C4-2B (cell line): ENCODE measurements around the gene GALM.
A peak's percentile ranks its signal among the peaks of the same experiment; 100 is the strongest.

ENCODE experiments used
- H3K27ac ChIP-seq: fragments of 450-650 bp; 2 replicates; pipeline ENCODE4 v1.5.1; 2017
- ZFX ChIP-seq: fragments of 450-650 bp; IDR thresholded peaks from 2 replicates; pipeline ENCODE4 v1.6.1; 2017
- TF ChIP-seq, protein P1 (sequence below): fragments of 450-650 bp; conservative IDR thresholded peaks from 2 replicates; pipeline ENCODE4 v1.5.1; 2017; ENCODE audit warnings: mild to moderate bottlenecking

The GALM gene

DNA sequence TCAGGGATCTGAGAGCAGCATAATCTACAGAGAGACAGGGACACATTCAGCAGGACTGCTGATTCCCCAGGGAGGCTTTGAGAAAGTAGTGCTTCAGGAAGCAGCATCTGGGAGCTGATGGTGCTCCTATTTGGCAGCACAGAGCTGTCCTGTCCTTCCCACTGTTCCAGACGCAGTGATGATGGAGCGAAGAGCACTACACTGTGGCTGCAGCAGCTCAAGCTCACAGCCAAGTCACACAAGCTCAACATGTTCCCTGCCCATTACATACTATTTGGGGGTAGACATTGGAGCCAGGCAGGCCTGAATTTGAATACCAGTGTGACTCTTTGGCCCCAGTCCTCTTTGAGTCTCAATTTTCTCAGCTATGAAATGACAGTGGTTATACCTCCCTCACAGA lies 15.2 kb upstream of the GALM start:
- no peak overlapping the region for H3K27ac ChIP-seq

DNA sequence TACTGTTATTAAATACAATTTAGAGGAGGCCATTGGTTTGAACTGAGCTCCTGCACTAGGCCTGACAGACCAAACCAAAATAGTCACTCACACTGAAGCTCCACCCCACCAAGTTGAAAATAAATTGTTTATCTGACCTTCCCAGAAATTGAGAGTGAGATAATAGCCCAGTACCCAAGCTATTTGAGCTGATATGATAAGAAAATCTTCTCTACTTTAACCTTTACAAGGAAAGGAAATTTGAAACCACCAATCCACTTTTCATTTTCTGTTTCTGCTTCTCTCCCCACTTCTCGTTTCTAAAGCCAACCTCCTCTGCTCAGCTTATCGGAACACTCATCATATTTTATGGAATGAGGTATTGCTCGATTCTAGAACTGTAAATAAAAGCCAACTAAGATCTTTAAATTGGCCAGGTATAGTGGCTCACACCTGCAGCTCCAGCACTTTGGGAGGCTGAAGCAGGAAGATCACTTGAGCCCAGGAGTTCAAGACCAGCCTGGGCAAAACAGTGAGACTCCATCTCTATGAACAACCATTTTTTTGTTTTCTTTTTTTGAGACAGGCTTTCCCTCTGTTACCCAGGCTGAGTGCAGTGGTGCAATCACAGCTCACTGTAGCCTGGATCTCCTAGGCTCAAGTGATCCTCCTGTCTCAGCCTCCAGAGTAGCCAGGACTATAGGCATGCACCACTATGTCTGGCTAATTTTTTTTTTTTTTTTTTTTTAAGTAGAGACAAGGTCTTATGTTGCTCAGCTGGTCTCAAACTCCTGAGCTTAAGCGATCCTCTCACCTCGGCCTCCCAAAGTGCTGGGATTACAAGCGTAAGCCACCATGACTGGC lies 13.3 kb upstream of the GALM start:
- H3K27ac ChIP-seq: peak overlapping the region; percentile 42; the same call in 1 of the 2 replicates
- no peak for TF ChIP-seq ZFX
- TF ChIP-seq, protein P1, sequence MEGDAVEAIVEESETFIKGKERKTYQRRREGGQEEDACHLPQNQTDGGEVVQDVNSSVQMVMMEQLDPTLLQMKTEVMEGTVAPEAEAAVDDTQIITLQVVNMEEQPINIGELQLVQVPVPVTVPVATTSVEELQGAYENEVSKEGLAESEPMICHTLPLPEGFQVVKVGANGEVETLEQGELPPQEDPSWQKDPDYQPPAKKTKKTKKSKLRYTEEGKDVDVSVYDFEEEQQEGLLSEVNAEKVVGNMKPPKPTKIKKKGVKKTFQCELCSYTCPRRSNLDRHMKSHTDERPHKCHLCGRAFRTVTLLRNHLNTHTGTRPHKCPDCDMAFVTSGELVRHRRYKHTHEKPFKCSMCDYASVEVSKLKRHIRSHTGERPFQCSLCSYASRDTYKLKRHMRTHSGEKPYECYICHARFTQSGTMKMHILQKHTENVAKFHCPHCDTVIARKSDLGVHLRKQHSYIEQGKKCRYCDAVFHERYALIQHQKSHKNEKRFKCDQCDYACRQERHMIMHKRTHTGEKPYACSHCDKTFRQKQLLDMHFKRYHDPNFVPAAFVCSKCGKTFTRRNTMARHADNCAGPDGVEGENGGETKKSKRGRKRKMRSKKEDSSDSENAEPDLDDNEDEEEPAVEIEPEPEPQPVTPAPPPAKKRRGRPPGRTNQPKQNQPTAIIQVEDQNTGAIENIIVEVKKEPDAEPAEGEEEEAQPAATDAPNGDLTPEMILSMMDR: no peak

More for the DNA sequence above, 15.2 kb upstream of the GALM start:
- TF ChIP-seq, protein P1: no peak
- TF ChIP-seq ZFX: no peak

DNA sequence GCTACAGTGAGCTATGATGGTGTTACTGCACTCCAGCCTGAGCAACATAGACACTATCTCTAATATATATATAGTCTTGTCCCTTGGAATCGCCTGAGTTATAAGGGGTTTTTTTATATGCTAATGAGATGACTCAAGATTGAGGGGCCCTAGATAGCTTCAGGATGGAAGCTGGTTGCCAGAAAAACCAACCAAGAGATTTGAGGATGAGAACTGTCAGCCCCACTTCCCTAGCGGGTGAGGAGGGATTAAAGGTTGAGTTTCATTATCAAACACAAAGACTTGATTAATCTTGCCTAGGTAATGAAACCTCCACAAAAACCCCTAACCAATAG lies 12.6 kb upstream of the GALM start:
- TF ChIP-seq ZFX: no peak
- TF ChIP-seq, protein P1: no peak
- H3K27ac ChIP-seq: no peak overlapping the region; the same call in 1 of the 2 replicates

DNA sequence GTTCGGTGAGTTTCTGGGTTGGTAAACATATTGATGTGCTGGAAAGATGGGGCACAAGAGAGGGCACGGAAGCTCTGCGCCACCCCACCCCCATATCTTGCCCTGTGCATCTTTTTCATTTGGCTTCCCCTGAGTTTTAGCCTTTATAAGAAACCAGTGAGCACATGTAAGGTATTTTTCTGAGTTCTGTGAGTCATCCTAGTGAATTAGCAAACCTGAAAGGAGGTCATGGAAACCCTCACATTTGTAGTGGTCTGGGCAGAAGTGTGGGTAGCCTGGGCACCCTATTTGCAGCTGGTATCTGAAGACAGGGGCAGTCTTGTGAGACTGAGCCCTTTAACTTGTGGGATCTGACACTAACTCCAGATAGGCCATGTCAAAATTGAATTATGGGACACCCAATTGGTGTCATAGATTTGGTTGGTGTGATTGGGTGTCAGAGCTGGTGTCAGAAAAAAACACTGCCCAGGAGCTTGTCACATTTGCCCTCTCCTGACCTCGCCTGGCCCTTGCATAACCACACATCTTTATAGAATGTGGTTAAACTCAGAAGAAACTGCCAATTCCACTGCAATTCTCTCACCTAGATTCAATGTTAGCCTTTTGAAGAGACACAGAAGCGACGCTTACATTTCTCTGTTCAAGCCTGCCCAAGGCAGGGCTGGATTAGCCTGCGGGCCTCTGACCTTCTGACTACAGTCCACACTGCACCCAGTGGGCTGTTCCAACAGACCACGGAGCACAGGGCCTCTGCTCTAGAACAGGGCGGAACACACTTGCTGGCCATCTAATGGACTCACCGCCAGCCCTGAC lies 12.0 kb upstream of the GALM start:
- TF ChIP-seq, protein P1: no peak
- no peak for TF ChIP-seq ZFX
- no peak overlapping the region for H3K27ac ChIP-seq

DNA sequence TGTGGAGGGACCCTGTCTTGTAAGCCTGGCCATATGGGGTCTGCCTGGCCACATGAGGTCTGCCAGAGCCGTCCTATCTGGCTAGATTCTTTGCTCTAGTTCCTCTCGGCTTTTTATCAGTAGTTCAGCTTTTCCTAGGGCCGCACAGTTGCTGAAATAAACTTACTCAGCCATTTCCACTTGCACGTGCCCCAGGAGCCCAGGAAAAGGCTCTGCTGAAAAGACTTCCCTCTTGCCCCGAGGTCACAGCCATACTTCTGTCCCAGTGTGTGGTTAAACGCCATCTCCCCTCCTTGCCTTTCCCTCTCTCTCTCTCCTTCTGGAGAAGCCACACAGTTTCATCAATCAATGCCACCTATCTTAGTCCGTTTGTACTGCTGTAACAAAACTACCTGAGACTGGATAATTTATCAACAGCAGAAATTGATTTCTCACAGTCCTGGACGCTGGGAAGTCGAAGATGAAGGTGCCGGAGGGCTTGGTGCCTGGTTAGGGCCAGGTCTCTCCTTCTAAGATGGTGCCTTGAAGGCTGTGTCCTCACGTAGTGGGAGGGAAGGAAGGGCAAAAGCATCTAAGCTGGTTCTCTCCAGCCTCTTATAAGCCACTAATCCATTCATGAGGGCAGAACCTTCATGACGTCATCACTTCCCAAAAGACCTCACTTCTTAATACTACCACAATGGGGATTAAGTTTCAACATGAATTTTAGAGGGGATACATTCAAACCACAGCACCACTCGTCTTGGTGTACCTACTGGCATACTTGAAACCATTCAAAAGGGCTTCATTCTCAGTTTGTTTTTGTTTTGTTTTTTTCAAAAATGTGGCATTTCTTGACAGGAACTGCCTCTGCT lies 11.2 kb upstream of the GALM start:
- no peak overlapping the region for H3K27ac ChIP-seq

DNA sequence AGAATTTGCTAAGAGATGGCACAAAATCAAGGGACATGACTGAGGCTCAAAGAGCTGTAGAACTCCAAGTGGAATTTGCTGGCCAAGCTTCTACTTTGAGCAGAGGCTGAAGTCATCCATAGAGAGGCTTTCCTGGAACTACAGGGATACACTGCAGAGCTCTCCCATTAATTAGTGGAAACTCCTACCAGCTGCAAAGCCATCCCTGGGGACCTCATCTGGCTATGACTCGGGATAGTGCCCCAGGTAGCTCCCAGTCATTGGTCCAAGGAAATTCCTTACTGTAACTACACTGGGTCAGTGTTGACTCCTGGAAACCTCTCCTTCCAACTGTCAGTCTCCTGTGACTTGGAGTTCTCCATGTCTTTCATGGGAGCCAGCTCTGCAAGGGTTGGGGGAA lies 10.5 kb upstream of the GALM start:
- TF ChIP-seq ZFX: no peak
- TF ChIP-seq, protein P1: no peak
- H3K27ac ChIP-seq: no peak overlapping the region

More for the DNA sequence above, 11.2 kb upstream of the GALM start:
- TF ChIP-seq, protein P1: no peak
- no peak for TF ChIP-seq ZFX
